ENCODE results near the gene FCER2.
A peak's percentile ranks its signal among the peaks of the same experiment; 100 is the strongest.

Gene FCER2

GRCh38 chr19:7699417-7700401 lies 2.2 kb downstream of the FCER2 start:
- DNase-seq (ENCODE audit: low spot score) = no peak

GRCh38 chr19:7699003-7699402 lies 2.9 kb downstream of the FCER2 start:
- no peak for DNase-seq (ENCODE audit: low spot score)

- DNase-seq (ENCODE audit: low spot score) = no peak
These were observed 3.3 kb downstream of the FCER2 start for GRCh38 chr19:7698583-7698982.

- no peak for DNase-seq (ENCODE audit: low spot score)
These were observed 4.1 kb downstream of the FCER2 start for GRCh38 chr19:7697721-7698287.

- no peak for DNase-seq (ENCODE audit: low spot score)
These were observed 7.4 kb downstream of the FCER2 start for GRCh38 chr19:7694499-7694898.

GRCh38 chr19:7692417-7693088 lies 9.4 kb downstream of the FCER2 start:
- DNase-seq (ENCODE audit: low spot score) = no peak

GRCh38 chr19:7691497-7691896 lies 10.4 kb downstream of the FCER2 start:
- no peak for DNase-seq (ENCODE audit: low spot score)

GRCh38 chr19:7690779-7691258 lies 11.1 kb downstream of the FCER2 start:
- DNase-seq (ENCODE audit: low spot score) = no peak

GRCh38 chr19:7689165-7689564 lies 12.8 kb downstream of the FCER2 start:
- DNase-seq (ENCODE audit: low spot score) = no peak

- no peak for DNase-seq (ENCODE audit: low spot score)
These were observed 14.8 kb downstream of the FCER2 start for GRCh38 chr19:7687177-7687576.

- DNase-seq (ENCODE audit: low spot score) = no peak
These were observed 16.1 kb downstream of the FCER2 start for GRCh38 chr19:7685546-7686445.

- no peak for DNase-seq (ENCODE audit: low spot score)
These were observed 19.6 kb downstream of the FCER2 start for GRCh38 chr19:7682175-7682855.

GRCh38 chr19:7681340-7682174 lies 20.4 kb downstream of the FCER2 start:
- DNase-seq (ENCODE audit: low spot score) = peak; percentile 76

- peak; percentile 75 for DNase-seq (ENCODE audit: low spot score)
These were observed 21.2 kb downstream of the FCER2 start, which contains the start of gene TRAPPC5 for GRCh38 chr19:7680606-7681339. Gene TRAPPC5, plus strand, starts transcription at chr19:7680833. Its CDS starts 1,421 bp downstream, at chr19:7682254.

GRCh38 chr19:7679771-7680605 lies 21.9 kb downstream of the FCER2 start:
- DNase-seq (ENCODE audit: low spot score) = no peak

- DNase-seq (ENCODE audit: low spot score) = peak; percentile 14
These were observed 22.8 kb downstream of the FCER2 start for GRCh38 chr19:7678971-7679751.

GRCh38 chr19:7677669-7678311 lies 24.1 kb downstream of the FCER2 start:
- no peak for DNase-seq (ENCODE audit: low spot score)
